ENCODE results near the gene NTRK2. TPM values are rescaled to one million over a fixed set of nuclear protein-coding genes. Genes with fewer than 3 reads are reported as not detected.

Gene NTRK2
- total RNA-seq, 5 donors from 2014 or later (not counting 1 experiment from before 2014, with no cell fraction given): 0.05 to 0.39 (median 0.12) TPM; not detected in 1

DNA sequence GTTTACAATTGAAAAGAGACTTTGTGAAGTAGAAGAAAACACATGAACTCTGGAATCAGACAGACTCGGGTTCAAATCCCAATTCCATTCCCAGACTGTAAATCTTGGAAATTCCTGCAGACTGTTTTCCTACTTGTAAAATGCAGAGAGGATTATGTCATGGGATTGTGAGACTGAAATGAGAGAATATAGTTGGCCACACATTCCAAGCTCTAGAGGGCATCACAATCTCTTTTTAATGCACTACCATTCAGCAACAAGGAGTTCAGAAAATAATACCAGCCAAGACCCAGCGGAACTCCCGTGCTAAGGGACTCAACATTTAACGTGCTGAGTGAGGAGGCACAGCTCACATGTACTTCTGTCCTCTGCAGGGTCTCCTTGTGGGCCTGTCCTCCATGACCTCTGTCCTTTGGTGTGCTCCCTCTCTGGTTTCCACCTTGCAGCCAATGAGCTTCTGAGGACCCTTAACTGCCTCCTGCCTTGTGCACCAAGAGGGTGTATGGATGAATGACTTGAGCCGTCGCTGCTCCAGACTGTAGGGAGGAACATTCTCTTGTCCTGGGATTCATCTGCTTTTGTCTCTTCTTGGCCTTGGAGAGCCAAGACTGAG lies 263.5 kb downstream of the NTRK2 start:
- ChIA-PET POLR2A (interaction anchor here in 1 of 2 donors (0.5 kb wide), 1 partner anchor 8 kb away, joined by 3 read pairs; no protein-coding TSS in a partner anchor), CTCF (no interaction called here)
- H3K4me3 ChIP-seq (ENCODE audit: control insufficient read depth in 1 of 2, extremely low read depth in 1 of 2, low read length in 1 of 2): no peak overlapping the region
- H3K27me3 ChIP-seq (replicated peaks in 1 of 2; ENCODE audit: control insufficient read depth in 2 of 2, extremely low read depth in 1 of 2, insufficient read depth in 2 of 2, low read length in 1 of 2): no peaks in the 10 kb centered on the region
- WGBS (ENCODE audit: insufficient coverage): 92% methylated on average over 4 of the region's 6 CpGs
- H3K4me3 Mint-ChIP-seq: no peak overlapping the region
- no peak overlapping the region for H3K27ac Mint-ChIP-seq
- H3K4me1 ChIP-seq (ENCODE audit: control insufficient read depth in 1 of 2, extremely low read depth in 1 of 2, insufficient read depth in 2 of 2, low read length in 2 of 2): no peaks in the 10 kb centered on the region
- H3K36me3 ChIP-seq (ENCODE audit: control insufficient read depth in 2 of 2, extremely low read depth in 1 of 2, insufficient read depth in 1 of 2, low read length in 1 of 2): no peaks in the 10 kb centered on the region
- H3K9me3 Mint-ChIP-seq: no peaks in the 10 kb centered on the region
- ATAC-seq (replicated peaks in 1 of 4) (no peak), DNase-seq (no peak)
- no peaks in the 10 kb centered on the region for H3K9me3 ChIP-seq
- H3K36me3 Mint-ChIP-seq: no peaks in the 10 kb centered on the region
- H3K4me1 Mint-ChIP-seq: no peaks in the 10 kb centered on the region
- peaks cover 0 to 9% of the 10 kb centered on the region in 2 donors for H3K27me3 Mint-ChIP-seq
- H3K27ac ChIP-seq (ENCODE audit: low read length): no peak overlapping the region

GRCh38 chr9:84935528-84936117 lies 266.1 kb downstream of the NTRK2 start:
- Mint-ChIP-seq H3K27me3 (peaks cover 3 to 7% of the 10 kb centered on the region in 2 donors), H3K36me3 (no peaks in the 10 kb centered on the region), H3K9me3 (no peaks in the 10 kb centered on the region), H3K4me1 (no peaks in the 10 kb centered on the region), H3K27ac (no peak overlapping the region), H3K4me3 (no peak overlapping the region)
- no peaks in the 10 kb centered on the region for H3K36me3 ChIP-seq (ENCODE audit: control insufficient read depth in 2 of 2, extremely low read depth in 1 of 2, insufficient read depth in 1 of 2, low read length in 1 of 2)
- ATAC-seq (replicated peaks in 1 of 4) (no peak), DNase-seq (no peak)
- POLR2A ChIA-PET: no interaction called here
- CTCF ChIA-PET: interaction anchor here in 1 of 2 donors (0.5 kb wide), 1 partner anchor 1683 kb away, joined by 3 read pairs; no protein-coding TSS in a partner anchor
- no peak overlapping the region for H3K4me3 ChIP-seq (ENCODE audit: control insufficient read depth in 1 of 2, extremely low read depth in 1 of 2, low read length in 1 of 2)
- H3K27ac ChIP-seq (ENCODE audit: low read length): no peak overlapping the region
- no peaks in the 10 kb centered on the region for H3K4me1 ChIP-seq (ENCODE audit: control insufficient read depth in 1 of 2, extremely low read depth in 1 of 2, insufficient read depth in 2 of 2, low read length in 2 of 2)
- no peaks in the 10 kb centered on the region for H3K9me3 ChIP-seq
- H3K27me3 ChIP-seq (replicated peaks in 1 of 2; ENCODE audit: control insufficient read depth in 2 of 2, extremely low read depth in 1 of 2, insufficient read depth in 2 of 2, low read length in 1 of 2): no peaks in the 10 kb centered on the region

- DNase-seq (no peak), ATAC-seq (replicated peaks in 1 of 4) (no peak)
- Mint-ChIP-seq H3K4me3 (no peak overlapping the region), H3K9me3 (no peaks in the 10 kb centered on the region), H3K36me3 (no peaks in the 10 kb centered on the region), H3K4me1 (no peaks in the 10 kb centered on the region), H3K27me3 (peaks cover 3 to 5% of the 10 kb centered on the region in 2 donors), H3K27ac (no peak overlapping the region)
- ChIA-PET CTCF (no interaction called here), POLR2A (no interaction called here)
- Histone ChIP-seq H3K9me3 (no peaks in the 10 kb centered on the region), H3K4me3 (ENCODE audit: control insufficient read depth in 1 of 2, extremely low read depth in 1 of 2, low read length in 1 of 2) (no peak overlapping the region), H3K36me3 (ENCODE audit: control insufficient read depth in 2 of 2, extremely low read depth in 1 of 2, insufficient read depth in 1 of 2, low read length in 1 of 2) (no peaks in the 10 kb centered on the region), H3K4me1 (ENCODE audit: control insufficient read depth in 1 of 2, extremely low read depth in 1 of 2, insufficient read depth in 2 of 2, low read length in 2 of 2) (no peaks in the 10 kb centered on the region), H3K27ac (ENCODE audit: low read length) (no peak overlapping the region), H3K27me3 (replicated peaks in 1 of 2; ENCODE audit: control insufficient read depth in 2 of 2, extremely low read depth in 1 of 2, insufficient read depth in 2 of 2, low read length in 1 of 2) (no peaks in the 10 kb centered on the region)
- 83% methylated on average over 2 of the region's 2 CpGs for WGBS (ENCODE audit: insufficient coverage)
These were observed 267.7 kb downstream of the NTRK2 start for GRCh38 chr9:84937180-84937579.

DNA sequence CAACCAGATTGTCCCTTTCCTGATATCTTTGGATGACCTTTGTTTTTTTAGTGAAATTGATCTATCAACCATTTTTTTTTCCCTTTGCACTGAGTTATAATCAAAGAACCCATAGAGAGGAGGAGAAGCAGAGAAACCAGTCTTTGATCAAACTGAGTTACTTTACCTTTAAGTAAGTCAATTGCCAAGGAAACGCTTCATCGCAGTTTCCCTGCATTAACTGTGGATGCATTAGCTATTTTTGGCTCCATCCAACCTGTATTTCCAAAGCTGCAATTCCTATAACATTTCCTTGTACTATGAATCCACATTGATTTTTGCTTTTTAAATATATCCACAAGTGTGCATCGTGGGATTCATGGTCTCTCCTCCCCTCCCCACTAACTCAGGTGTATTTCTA lies 268.1 kb downstream of the NTRK2 start:
- Histone ChIP-seq H3K36me3 (ENCODE audit: control insufficient read depth in 2 of 2, extremely low read depth in 1 of 2, insufficient read depth in 1 of 2, low read length in 1 of 2) (no peaks in the 10 kb centered on the region), H3K4me3 (ENCODE audit: control insufficient read depth in 1 of 2, extremely low read depth in 1 of 2, low read length in 1 of 2) (no peak overlapping the region), H3K9me3 (no peaks in the 10 kb centered on the region), H3K27me3 (replicated peaks in 1 of 2; ENCODE audit: control insufficient read depth in 2 of 2, extremely low read depth in 1 of 2, insufficient read depth in 2 of 2, low read length in 1 of 2) (no peaks in the 10 kb centered on the region), H3K27ac (ENCODE audit: low read length) (no peak overlapping the region), H3K4me1 (ENCODE audit: control insufficient read depth in 1 of 2, extremely low read depth in 1 of 2, insufficient read depth in 2 of 2, low read length in 2 of 2) (no peaks in the 10 kb centered on the region)
- ChIA-PET POLR2A (no interaction called here), CTCF (no interaction called here)
- no peaks in the 10 kb centered on the region for H3K9me3 Mint-ChIP-seq
- H3K4me1 Mint-ChIP-seq: no peaks in the 10 kb centered on the region
- no peak overlapping the region for H3K4me3 Mint-ChIP-seq
- ATAC-seq (replicated peaks in 1 of 4) (no peak), DNase-seq (no peak)
- H3K36me3 Mint-ChIP-seq: no peaks in the 10 kb centered on the region
- H3K27ac Mint-ChIP-seq: no peak overlapping the region
- 100% methylated on average over 2 of the region's 3 CpGs for WGBS (ENCODE audit: insufficient coverage)
- peaks cover 3 to 5% of the 10 kb centered on the region in 2 donors for H3K27me3 Mint-ChIP-seq

DNA sequence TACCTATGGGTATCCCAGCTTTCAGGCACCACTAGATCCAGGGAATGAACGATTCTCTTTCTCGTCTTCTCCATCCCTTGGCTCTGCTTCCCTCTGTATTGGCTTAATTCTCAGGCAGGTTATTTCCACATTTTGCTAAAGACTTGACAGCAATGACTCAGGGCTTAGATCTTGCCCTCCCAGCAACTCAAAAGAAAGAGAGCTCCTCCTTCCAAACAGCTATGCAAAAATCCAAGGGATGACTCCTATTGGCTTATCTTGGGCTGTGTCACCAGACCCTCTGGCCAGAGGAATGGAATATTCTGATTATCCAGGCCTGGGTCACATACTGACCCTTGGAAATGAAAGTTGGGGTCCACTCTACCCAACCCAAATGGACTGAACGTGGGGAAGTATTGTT lies 270.2 kb downstream of the NTRK2 start:
- no peak overlapping the region for H3K27ac Mint-ChIP-seq
- no peak for DNase-seq
- H3K27me3 Mint-ChIP-seq: peaks cover 3 to 5% of the 10 kb centered on the region in 2 donors
- Histone ChIP-seq H3K27ac (ENCODE audit: low read length) (no peak overlapping the region), H3K36me3 (ENCODE audit: control insufficient read depth in 2 of 2, extremely low read depth in 1 of 2, insufficient read depth in 1 of 2, low read length in 1 of 2) (no peaks in the 10 kb centered on the region), H3K27me3 (replicated peaks in 1 of 2; ENCODE audit: control insufficient read depth in 2 of 2, extremely low read depth in 1 of 2, insufficient read depth in 2 of 2, low read length in 1 of 2) (no peaks in the 10 kb centered on the region), H3K4me3 (ENCODE audit: control insufficient read depth in 1 of 2, extremely low read depth in 1 of 2, low read length in 1 of 2) (no peak overlapping the region), H3K4me1 (ENCODE audit: control insufficient read depth in 1 of 2, extremely low read depth in 1 of 2, insufficient read depth in 2 of 2, low read length in 2 of 2) (no peaks in the 10 kb centered on the region), H3K9me3 (no peaks in the 10 kb centered on the region)
- no peaks in the 10 kb centered on the region for H3K36me3 Mint-ChIP-seq
- no peak overlapping the region for H3K4me3 Mint-ChIP-seq
- H3K4me1 Mint-ChIP-seq: no peaks in the 10 kb centered on the region
- 83% methylated on average over 2 of the region's 3 CpGs for whole genome bisulfite sequencing (ENCODE audit: insufficient coverage)
- no peak for ATAC-seq (replicated peaks in 1 of 4)
- CTCF ChIA-PET: no interaction called here
- peaks cover 0 to 5% (median 0%) of the 10 kb centered on the region in 3 donors for H3K9me3 Mint-ChIP-seq
- POLR2A ChIA-PET: no interaction called here

DNA sequence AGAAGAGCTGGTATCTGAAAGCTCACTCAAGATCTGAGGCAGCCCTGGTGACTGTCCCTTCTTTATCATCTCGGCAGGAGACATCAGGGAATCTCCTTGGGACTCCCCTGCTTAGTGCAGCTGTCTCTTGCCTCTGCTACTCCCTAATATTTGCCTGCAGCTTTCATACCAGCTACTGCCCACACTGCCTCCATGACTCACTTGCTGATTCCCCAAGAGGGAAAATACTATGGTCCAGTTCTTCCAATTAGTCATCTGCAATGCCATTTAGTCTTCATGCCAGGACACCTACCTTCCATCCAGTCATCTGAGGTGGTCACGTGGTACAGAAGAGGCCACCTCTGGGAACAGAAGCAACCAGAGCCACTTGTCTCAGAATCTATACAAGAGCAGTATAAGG lies 270.8 kb downstream of the NTRK2 start:
- H3K27me3 ChIP-seq (replicated peaks in 1 of 2; ENCODE audit: control insufficient read depth in 2 of 2, extremely low read depth in 1 of 2, insufficient read depth in 2 of 2, low read length in 1 of 2): no peaks in the 10 kb centered on the region
- peaks cover 3 to 5% of the 10 kb centered on the region in 2 donors for H3K27me3 Mint-ChIP-seq
- H3K36me3 ChIP-seq (ENCODE audit: control insufficient read depth in 2 of 2, extremely low read depth in 1 of 2, insufficient read depth in 1 of 2, low read length in 1 of 2): no peaks in the 10 kb centered on the region
- POLR2A ChIA-PET: no interaction called here
- no peaks in the 10 kb centered on the region for H3K36me3 Mint-ChIP-seq
- H3K9me3 Mint-ChIP-seq: peaks cover 0 to 8% (median 0%) of the 10 kb centered on the region in 3 donors
- no peak overlapping the region for H3K27ac ChIP-seq (ENCODE audit: low read length)
- no peaks in the 10 kb centered on the region for H3K9me3 ChIP-seq
- ATAC-seq (replicated peaks in 1 of 4) (no peak), DNase-seq (no peak)
- WGBS (ENCODE audit: insufficient coverage): 57% methylated on average over 2 of the region's 2 CpGs
- no peak overlapping the region for H3K27ac Mint-ChIP-seq
- H3K4me3 Mint-ChIP-seq: no peak overlapping the region
- CTCF ChIA-PET: no interaction called here
- no peaks in the 10 kb centered on the region for H3K4me1 Mint-ChIP-seq
- no peak overlapping the region for H3K4me3 ChIP-seq (ENCODE audit: control insufficient read depth in 1 of 2, extremely low read depth in 1 of 2, low read length in 1 of 2)
- H3K4me1 ChIP-seq (ENCODE audit: control insufficient read depth in 1 of 2, extremely low read depth in 1 of 2, insufficient read depth in 2 of 2, low read length in 2 of 2): no peaks in the 10 kb centered on the region
